Endothelial cell of umbilical vein (primary cell): Measurements from ENCODE around the gene ZSCAN5A. TPM values are rescaled to one million over a fixed set of nuclear protein-coding genes. Genes with fewer than 3 reads are reported as not detected.

Source experiments
- BruUV-seq: library from RNA; stranded (reverse); fragments of 400-500 nt; replicated peaks from 2 replicates; lab custom pipeline; 2021; lab: Mats Ljungman, UMichigan
- CTCF ChIA-PET: fragments of 300-600, 350-600 bp; sonication (Branson Sonifier 250); formaldehyde crosslinking; loops from one replicate; lab custom pipeline; 2021; ENCODE audit warnings: antibody characterized with exemption, inconsistent platforms; lab: Charles Lee
- POLR2A ChIA-PET: fragments of 300-600, 350-600 bp; sonication (Branson Sonifier 250); formaldehyde crosslinking; loops from one replicate; lab custom pipeline; 2021; ENCODE audit warnings: antibody characterized with exemption, inconsistent platforms; lab: Charles Lee
- DNase-seq: peaks from one replicate; pipeline ENCODE4 v3.0.0-alpha.2; 2011; ENCODE audit warnings: low read depth, low spot score
- FAIRE-seq: peaks from 2 replicates; lab custom pipeline; 2011; peaks lifted over from hg19 to GRCh38; lab: Jason Lieb, UNC
- H2AFZ ChIP-seq: 2 replicates; pipeline ENCODE4 v1.6.0; 2012; ENCODE audit warnings: low read depth, low read length, control low read depth, inconsistent platforms
- H3K27ac ChIP-seq: 2 replicates; pipeline ENCODE4 v1.5.1; 2011; ENCODE audit warnings: low read depth, mild to moderate bottlenecking, control low read depth, low read length, moderate library complexity; ENCODE audit not compliant: insufficient read depth
- H3K27me3 ChIP-seq, 2 experiments: 2 replicates each; pipeline versions ENCODE4 v1.6.0 to v1.6.1; 2011; ENCODE audit warnings: low read length in 2 of 2, mixed read lengths in 1 of 2; ENCODE audit not compliant: control insufficient read depth in 2 of 2, insufficient read depth in 2 of 2
- H3K36me3 ChIP-seq, 2 experiments: 2 replicates in 1 of 2; 3 replicates in 1 of 2; pipeline ENCODE4 v1.5.1; 2011; ENCODE audit warnings: low read length in 2 of 2, mild to moderate bottlenecking in 1 of 2, moderate library complexity in 1 of 2; ENCODE audit not compliant: control insufficient read depth in 2 of 2, insufficient read depth in 2 of 2; ENCODE audit errors: extremely low read depth in 1 of 2
- H3K4me1 ChIP-seq: 3 replicates; pipeline ENCODE4 v1.5.1; 2011; ENCODE audit warnings: mild to moderate bottlenecking, low read length; ENCODE audit not compliant: control insufficient read depth, insufficient read depth; ENCODE audit errors: extremely low read depth
- H3K4me2 ChIP-seq: 2 replicates; pipeline ENCODE4 v1.6.1; 2011; ENCODE audit warnings: low read length, control low read depth, mixed read lengths; ENCODE audit not compliant: insufficient read depth
- H3K4me3 ChIP-seq, 3 experiments: fragments of 200-600 bp in 1 of 3; sonication (generic), shearing (Covaris generic) in 1 of 3; replicated peaks in 1 of 3; 2 replicates each; pipeline ENCODE4 v1.5.1; 2011 to 2016; ENCODE audit warnings: control low read depth in 3 of 3, low read length in 3 of 3, mild to moderate bottlenecking in 2 of 3, inconsistent platforms in 1 of 3, low read depth in 1 of 3, moderate library complexity in 1 of 3; ENCODE audit not compliant: insufficient read depth in 1 of 3
- H3K79me2 ChIP-seq: 2 replicates; pipeline ENCODE4 v1.6.0; 2012; ENCODE audit warnings: low read length, inconsistent platforms; ENCODE audit not compliant: control insufficient read depth, insufficient read depth
- H3K9ac ChIP-seq: replicated peaks from 2 replicates; pipeline ENCODE3; 2011; ENCODE audit warnings: low read length, control low read depth; ENCODE audit not compliant: insufficient read depth; ENCODE audit errors: extremely low read depth
- H3K9me1 ChIP-seq: replicated peaks from 3 replicates; pipeline ENCODE4 v1.6.0; 2011; ENCODE audit warnings: mild to moderate bottlenecking, low read length; ENCODE audit not compliant: control insufficient read depth, insufficient read depth; ENCODE audit errors: extremely low read depth
- H3K9me3 ChIP-seq: replicated peaks from 2 replicates; pipeline ENCODE4 v1.5.1; 2012; ENCODE audit warnings: low read length, inconsistent platforms; ENCODE audit not compliant: control insufficient read depth, insufficient read depth
- H4K20me1 ChIP-seq: replicated peaks from 2 replicates; pipeline ENCODE3; 2011; ENCODE audit warnings: mild to moderate bottlenecking, low read length; ENCODE audit not compliant: control insufficient read depth, insufficient read depth; ENCODE audit errors: extremely low read depth
- CTCF ChIP-seq, 2 donors: IDR thresholded peaks; 1 replicate in 1 of 2; 2 replicates in 1 of 2; pipeline ENCODE4 v1.5.1; 2011; ENCODE audit warnings: low read length in 2 of 2, mild to moderate bottlenecking in 2 of 2, moderate library complexity in 2 of 2, control low read depth in 1 of 2, inconsistent platforms in 1 of 2, low read depth in 1 of 2; ENCODE audit not compliant: insufficient read depth in 1 of 2; ENCODE audit errors: extremely low read depth in 1 of 2
- EZH2 ChIP-seq: IDR thresholded peaks from 2 replicates; pipeline ENCODE4 v1.6.1; 2012; ENCODE audit warnings: borderline replicate concordance, low read depth, mild to moderate bottlenecking, moderate library complexity, low read length, inconsistent platforms; ENCODE audit not compliant: severe bottlenecking
- FOS ChIP-seq: IDR thresholded peaks from 2 replicates; pipeline ENCODE4 v1.6.1; 2011; ENCODE audit warnings: mild to moderate bottlenecking, low read length, moderate library complexity, borderline replicate concordance; ENCODE audit not compliant: insufficient read depth
- MYC ChIP-seq: IDR thresholded peaks from one replicate; pipeline ENCODE4 v1.6.1; 2011; ENCODE audit warnings: mild to moderate bottlenecking, low read depth, low read length
- dilution Hi-C: fragments of 300-500 bp; cut with MboI; formaldehyde crosslinking; loops from one replicate; pipeline ENCODE4 v1.15.0; 2019; ENCODE audit warnings: low sequenced_read_pairs; ENCODE audit not compliant: extremely low pct_ligation_motif_present
- intact Hi-C: fragments of 100-400 bp; cut with micrococcal nuclease; formaldehyde crosslinking; loops from one replicate; pipeline ENCODE4 v1.10.0; 2022
- polyA plus RNA-seq, 4 experiments: library from polyadenylated mRNA; depleted of rRNA in 3 of 4; stranded (reverse) in 3 of 4; unstranded in 1 of 4; fragments of >200 nt; gene quantifications; 2 replicates each; pipeline versions ENCODE4 v1.2.1 to v1.2.3, GENCODE V29; 2011 to 2012; ENCODE audit warnings: missing spikeins in 1 of 4
- total RNA-seq: library from RNA; stranded (reverse); gene quantifications from 2 replicates; pipeline ENCODE4 v1.2.3, GENCODE V29; 2021

The ZSCAN5A gene
- total and polyA plus RNA-seq, 2 donors (not counting 3 experiments of a cell fraction or from before 2014, with no cell fraction given) = 5.1 to 12.2 TPM

GRCh38 chr19:56314018-56314380, 640 bp downstream of the ZSCAN5A start:
- TF ChIP-seq MYC (no peak), EZH2 (no peak), FOS (no peak), CTCF (IDR thresholded peaks at IDR 0.05; ENCODE audit: extremely low read depth in 1 of 2, insufficient read depth in 1 of 2, low read depth in 1 of 2, low read length in 2 of 2) (no peak)
- Histone ChIP-seq H3K4me2 (peak overlapping the region; percentile 91), H3K27ac (peak overlapping the region; percentile 98), H3K9me3 (no peaks in the 10 kb centered on the region), H3K4me3 (peak overlapping the region; percentile 54 to 89 (median 76)), H3K36me3 (no peaks in the 10 kb centered on the region), H3K9ac (peak overlapping the region; percentile 99), H2AFZ (peak overlapping the region; percentile 94), H4K20me1 (no peaks in the 10 kb centered on the region), H3K9me1 (no peaks in the 10 kb centered on the region), H3K79me2 (no peaks in the 10 kb centered on the region), H3K27me3 (no peaks in the 10 kb centered on the region), H3K4me1 (peaks cover 12% of the 10 kb centered on the region)
- FAIRE-seq (no peak), DNase-seq (no peak)
- dilution Hi-C loops = no loop called here
- intact Hi-C loops = loop anchor here (1.0 to 2.0 kb wide), 6 partner anchors 41 to 224 kb away; partner anchors contain the start of genes EDDM13, ZFP28, ZNF582 and ZNF787
- CTCF ChIA-PET = interaction anchor here (1.0 to 3.5 kb wide), 7 partner anchors 19 to 248 kb away, joined by 3 to 54 read pairs (median 5); no protein-coding TSS in a partner anchor
- POLR2A ChIA-PET = no interaction called here
- BruUV-seq = TSS peak; percentile 53
